GM13977 (cell line): ENCODE results near the gene ATAT1.
"Not testable (repeated sequence)": the region's sequence is repeated elsewhere in the genome, so short reads cannot be mapped to it uniquely, and the experiment has no call there.

Experiments used
- DNase-seq: peaks from one replicate; pipeline ENCODE4 v3.0.0; 2012; ENCODE audit warnings: low spot score
- CTCF ChIP-seq: IDR thresholded peaks from 2 replicates; pipeline ENCODE4 v1.5.1; 2012; ENCODE audit warnings: mild to moderate bottlenecking, control low read depth; ENCODE audit not compliant: insufficient read depth; ENCODE audit errors: extremely low read depth, missing control alignments
- in situ Hi-C: fragments of 300-500 bp; cut with MboI; formaldehyde crosslinking; loops from one replicate; pipeline ENCODE4 v1.12.0; 2022; ENCODE audit warnings: low sequenced_read_pairs, low pct_unique_long_range_greater_than_20kb, mixed read lengths, inconsistent platforms; ENCODE audit not compliant: unreplicated experiment

The ATAT1 gene

GRCh38 chr6:30592287-30592686 lies 34.4 kb upstream of the ATAT1 start:
- DNase-seq: no peak
- in situ Hi-C loops: no loop called here
- no peak for TF ChIP-seq CTCF

GRCh38 chr6:30597315-30598144 lies 29.1 kb upstream of the ATAT1 start:
- in situ Hi-C loops: not testable (repeated sequence)
- peak; percentile 80 for TF ChIP-seq CTCF
- peak; percentile 80 for DNase-seq

- DNase-seq: no peak
- in situ Hi-C loops: no loop called here
- TF ChIP-seq CTCF: no peak
Observed at GRCh38 chr6:30598912-30599624, 27.6 kb upstream of the ATAT1 start.

GRCh38 chr6:30599625-30600324 lies 26.9 kb upstream of the ATAT1 start:
- no peak for DNase-seq
- no peak for TF ChIP-seq CTCF
- in situ Hi-C loops: no loop called here

GRCh38 chr6:30600451-30600961 lies 26.2 kb upstream of the ATAT1 start:
- in situ Hi-C loops: no loop called here
- no peak for DNase-seq

More at GRCh38 chr6:30600451-30600961, 26.2 kb upstream of the ATAT1 start:
- no peak for TF ChIP-seq CTCF
